Colon (tissue), 2 donors: ENCODE results near the gene TCF12.

ENCODE experiments used
- FAIRE-seq: peaks from 2 replicates; lab custom pipeline; 2012; peaks lifted over from hg19 to GRCh38; lab: Jason Lieb, UNC
- donor health status: control.
- donor health status: control.

Gene TCF12

GRCh38 chr15:57171426-57171825 is 253.0 kb downstream of the TCF12 start:
- FAIRE-seq, result no peak

- FAIRE-seq, result no peak
Measured at GRCh38 chr15:57172925-57173324, 254.5 kb downstream of the TCF12 start.

- no peak for FAIRE-seq
Measured at GRCh38 chr15:57183041-57183440, 264.6 kb downstream of the TCF12 start.

GRCh38 chr15:57183614-57184344 is 265.3 kb downstream of the TCF12 start:
- FAIRE-seq, result no peak

- no peak for FAIRE-seq
Measured at GRCh38 chr15:57184502-57184901, 266.1 kb downstream of the TCF12 start.

DNA sequence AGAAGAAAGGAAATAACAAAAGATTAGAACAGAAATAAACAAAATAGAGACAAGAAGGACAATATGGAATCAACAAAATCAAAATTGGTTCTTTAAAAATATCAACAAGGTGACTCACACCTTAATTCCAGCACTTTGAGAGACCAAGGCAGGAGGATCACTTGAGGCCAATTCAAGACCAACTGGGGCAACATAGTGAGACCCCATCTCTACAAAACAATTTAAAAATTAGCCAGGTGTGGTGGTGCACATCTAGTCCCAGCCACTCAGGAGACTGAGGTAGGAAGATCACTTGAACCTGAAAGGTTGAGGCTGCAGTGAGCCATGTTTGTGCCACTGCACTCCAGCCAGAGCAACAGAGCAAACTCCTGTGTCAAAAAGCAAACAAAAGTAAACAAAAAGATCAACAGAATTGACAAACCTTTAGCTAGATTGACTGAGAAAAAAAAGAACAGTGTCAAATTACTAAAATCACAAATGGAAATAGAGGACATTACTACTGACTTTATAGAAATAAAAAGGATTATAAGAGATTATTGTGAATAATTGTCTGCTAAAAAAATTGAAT is 267.1 kb downstream of the TCF12 start:
- no peak for FAIRE-seq

DNA sequence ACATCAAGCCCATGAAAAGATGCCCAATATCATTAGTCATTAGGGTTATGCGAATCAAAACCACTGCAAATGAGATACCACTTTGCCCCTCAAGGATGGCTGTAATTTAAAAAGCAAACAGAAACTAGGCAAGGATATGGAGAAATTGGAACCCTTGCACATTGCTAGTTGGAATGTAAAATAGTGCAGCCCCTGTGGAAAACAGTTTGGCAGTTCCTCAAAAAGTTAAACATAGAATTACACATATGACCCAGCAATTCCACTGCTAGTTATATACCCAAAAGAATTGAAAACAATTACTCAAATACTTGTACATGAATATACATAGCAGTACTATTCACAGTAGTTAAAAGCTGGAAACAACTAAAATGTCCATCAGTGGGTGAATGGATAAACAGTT is 271.0 kb downstream of the TCF12 start:
- FAIRE-seq, result no peak

DNA sequence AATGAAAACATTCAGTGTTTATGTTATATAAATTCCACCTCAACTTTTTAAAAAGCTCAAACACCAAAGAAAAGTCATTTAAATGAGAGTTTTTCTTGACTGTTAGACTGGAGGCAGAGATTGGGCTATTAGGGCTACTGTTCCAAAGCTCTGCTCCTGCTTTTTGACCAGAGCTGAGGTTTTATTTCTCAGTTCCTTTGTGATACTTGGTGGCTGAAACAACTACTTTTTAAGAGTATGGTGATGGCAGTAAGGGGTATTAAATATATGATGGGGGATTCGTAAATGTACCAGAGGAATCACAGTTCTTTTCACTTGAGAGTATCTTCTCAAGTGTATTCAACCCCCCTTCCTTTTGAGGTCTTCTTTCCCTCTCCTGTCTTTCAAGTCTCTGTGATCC is 271.8 kb downstream of the TCF12 start:
- no peak for FAIRE-seq

GRCh38 chr15:57193161-57193560 is 274.7 kb downstream of the TCF12 start:
- FAIRE-seq, result no peak

GRCh38 chr15:57195326-57195725 is 276.9 kb downstream of the TCF12 start:
- no peak for FAIRE-seq

GRCh38 chr15:57196865-57197264 is 278.4 kb downstream of the TCF12 start:
- no peak for FAIRE-seq

DNA sequence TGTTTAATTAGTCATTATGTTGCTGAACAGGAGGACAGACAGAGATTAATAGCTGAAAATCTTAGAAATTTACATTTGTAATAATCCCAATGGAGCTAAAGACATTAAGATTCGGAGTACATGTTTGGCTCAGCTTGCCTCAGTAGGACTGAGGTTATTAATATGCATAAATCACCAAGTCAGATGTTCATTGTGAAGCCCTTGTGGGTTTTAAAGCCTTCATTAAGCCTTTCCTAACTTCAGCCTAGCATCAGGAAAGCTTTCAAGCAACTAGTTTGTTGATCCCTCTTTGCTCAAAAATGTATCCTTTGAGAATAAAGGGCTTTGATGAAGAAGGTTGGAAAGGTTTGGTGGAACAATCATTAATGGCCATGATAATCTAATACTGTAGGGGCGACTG is 279.7 kb downstream of the TCF12 start:
- FAIRE-seq, result no peak

DNA sequence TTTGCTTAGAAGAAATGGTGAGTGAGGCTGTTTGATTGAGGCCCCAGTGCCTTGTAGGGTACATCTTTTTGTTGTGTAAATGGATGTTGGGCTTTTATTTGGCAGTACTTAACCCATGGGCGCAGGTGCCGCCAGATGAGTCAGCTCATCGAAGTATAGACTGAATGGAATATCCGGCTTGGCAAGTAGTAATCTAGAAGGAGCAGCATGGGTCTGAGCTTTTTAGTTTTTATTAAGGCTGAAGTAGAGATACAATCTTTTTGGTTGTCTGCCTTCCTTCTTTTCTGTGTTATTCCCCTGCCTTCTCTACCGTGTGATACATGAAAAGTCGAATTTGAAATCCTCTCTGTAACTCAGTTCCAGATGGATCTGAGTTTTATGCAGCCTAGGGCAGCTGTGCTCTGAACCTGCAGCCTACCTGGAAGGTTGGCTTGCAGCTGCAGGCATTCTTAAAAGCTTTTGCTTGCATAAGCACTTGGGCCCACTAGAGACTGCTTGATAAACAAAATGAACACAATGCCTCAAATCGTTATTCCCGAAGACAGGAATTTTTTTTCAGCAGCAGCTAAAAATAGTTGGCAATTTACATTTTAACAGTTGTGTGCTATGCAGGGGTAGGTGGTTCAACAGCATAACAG is 280.3 kb downstream of the TCF12 start:
- no peak for FAIRE-seq

- no peak for FAIRE-seq
Measured at GRCh38 chr15:57201578-57201977, 283.1 kb downstream of the TCF12 start.

DNA sequence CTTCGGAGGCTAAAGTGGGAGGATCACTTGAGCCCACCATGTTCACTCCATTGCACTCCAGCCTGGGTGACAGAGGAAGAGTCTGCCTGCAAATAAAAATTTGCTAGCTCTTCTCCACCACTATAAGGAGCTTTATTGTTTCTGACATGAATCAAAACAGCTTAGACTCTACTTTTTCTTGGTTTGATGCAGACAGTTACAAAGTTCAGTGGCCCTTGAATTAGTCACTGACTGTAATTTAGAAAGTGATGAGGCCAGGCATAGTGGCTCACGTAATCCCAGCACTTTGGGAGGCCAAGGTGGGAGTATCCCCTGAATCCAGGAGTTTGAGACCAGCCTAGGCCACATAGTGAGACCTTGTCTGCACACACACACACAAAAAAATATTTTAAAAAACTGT is 285.5 kb downstream of the TCF12 start:
- FAIRE-seq, result no peak

DNA sequence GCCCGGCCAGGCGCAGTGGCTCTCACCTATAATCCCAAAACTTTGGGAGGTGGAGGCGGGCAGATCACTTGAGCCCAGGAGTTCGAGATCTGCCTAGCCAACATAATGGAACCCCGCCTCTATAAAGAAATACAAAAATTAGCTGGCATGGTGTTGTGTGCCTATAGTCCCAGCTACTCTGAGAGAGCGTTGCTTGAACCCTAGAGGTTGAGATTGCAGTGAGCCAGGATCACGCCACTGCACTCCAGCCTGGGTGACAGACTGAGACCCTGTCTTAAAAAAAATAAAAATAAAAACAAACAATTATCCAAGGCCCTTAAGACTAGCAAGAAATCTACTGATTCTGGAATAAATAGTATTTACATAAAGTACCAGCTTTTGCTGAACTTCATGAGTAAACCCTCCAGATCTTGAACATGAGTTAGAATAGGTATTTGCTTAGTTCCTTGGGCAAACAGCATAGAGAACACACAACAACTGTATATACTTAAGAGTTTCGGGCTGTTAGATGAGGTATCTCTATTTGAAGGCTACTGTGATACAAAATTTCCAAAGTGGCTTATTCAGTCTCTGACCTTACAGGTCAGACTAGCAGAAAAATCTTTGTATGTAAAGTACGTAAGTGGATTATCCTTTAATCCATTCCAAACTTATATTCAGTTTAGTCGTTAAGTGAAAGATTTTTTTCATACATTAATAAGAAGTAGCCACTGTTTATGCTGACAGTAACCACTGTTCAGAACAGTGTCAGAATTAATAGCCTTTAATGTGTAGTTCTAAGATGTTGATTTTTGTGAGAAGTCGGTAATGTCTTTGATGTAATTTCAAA is 286.8 kb downstream of the TCF12 start:
- no peak for FAIRE-seq

- no peak for FAIRE-seq
Measured at GRCh38 chr15:57205996-57206395, 287.6 kb downstream of the TCF12 start.

DNA sequence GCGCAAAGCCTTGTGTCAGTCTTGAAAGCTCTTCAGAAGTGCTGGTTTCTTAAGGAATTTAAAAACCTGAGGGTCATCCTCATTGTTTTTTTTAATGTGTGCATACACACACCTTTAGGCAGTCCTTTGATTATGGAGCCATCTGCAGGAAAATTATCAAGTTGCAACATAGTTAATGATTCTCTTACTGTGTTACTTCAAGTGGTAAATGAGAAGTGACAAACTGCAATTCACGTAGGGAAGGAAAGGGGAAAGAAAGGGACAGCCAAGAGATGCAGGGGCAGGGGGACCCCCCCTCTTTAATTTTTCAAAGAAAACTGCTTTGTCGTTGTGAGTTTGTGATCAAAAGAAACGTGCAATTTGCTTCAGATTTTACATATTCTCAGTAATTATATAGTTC is 295.4 kb downstream of the TCF12 start:
- FAIRE-seq, result no peak

DNA sequence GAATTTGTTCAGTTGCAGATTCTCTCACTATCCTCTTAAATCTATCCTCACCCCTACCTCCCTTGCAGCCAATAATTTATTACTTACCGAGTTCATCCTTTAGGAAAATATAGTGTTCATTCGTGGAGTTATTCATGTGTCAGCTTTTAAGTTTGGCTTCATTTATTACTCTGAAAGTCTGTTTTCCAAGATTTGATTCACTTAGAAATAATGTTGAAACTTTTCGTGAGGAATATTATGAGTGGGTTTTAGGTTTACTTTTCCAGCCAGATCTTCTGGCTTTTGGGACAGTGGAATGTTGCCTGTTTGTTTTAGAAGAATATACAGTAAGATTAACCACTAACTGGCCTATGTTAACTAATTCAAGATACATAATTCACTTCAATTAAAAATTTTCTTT is 296.9 kb downstream of the TCF12 start:
- FAIRE-seq, result no peak

- no peak for FAIRE-seq
Measured at GRCh38 chr15:57215881-57216280, 297.4 kb downstream of the TCF12 start.

DNA sequence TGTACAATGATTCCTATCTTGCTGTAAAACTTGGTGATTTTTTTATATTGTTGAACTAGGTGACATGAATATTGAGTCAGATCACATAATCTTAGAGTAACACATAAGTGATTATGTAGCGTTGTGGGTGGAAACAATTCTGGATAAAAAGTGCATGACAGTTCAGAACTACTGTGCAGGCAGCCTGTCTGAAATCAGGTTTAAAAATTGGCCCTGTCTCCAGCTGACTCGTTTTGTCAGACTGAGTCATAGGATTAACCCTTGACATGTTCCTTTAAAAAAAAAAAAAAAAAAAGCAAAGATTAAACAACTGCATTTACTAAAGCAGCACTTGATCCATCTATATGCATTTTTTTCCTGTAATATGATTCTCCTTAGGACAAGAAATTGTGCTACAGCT is 297.8 kb downstream of the TCF12 start:
- no peak for FAIRE-seq

- no peak for FAIRE-seq
Measured at GRCh38 chr15:57217778-57218598, 299.5 kb downstream of the TCF12 start.
